HepG2 (cell line): ENCODE results near the gene NXN.

Experiments
- CREB1 ChIP-seq, 2 experiments: fragments of 450-650 bp in 1 of 2; IDR thresholded peaks; 2 replicates each; pipeline ENCODE4 v1.6.1; 2016 to 2017; ENCODE audit warnings: control low read depth in 1 of 2, mild to moderate bottlenecking in 1 of 2, missing compliant biosample characterization in 1 of 2, missing genetic modification characterization in 1 of 2
- CTCF ChIP-seq: sonication (generic); formaldehyde crosslinking; IDR thresholded peaks from 2 replicates; pipeline ENCODE4 v1.5.0; 2020; ENCODE audit warnings: mild to moderate bottlenecking, missing genetic modification reagents, moderate library complexity
- ELF1 ChIP-seq: sonication (generic); formaldehyde crosslinking; IDR thresholded peaks from 2 replicates; pipeline ENCODE4 v1.4.0; 2020; ENCODE audit warnings: missing genetic modification reagents
- MEF2D ChIP-seq: sonication (generic); formaldehyde crosslinking; IDR thresholded peaks from 2 replicates; pipeline ENCODE4 v1.5.1; 2020; ENCODE audit warnings: mild to moderate bottlenecking, missing genetic modification reagents
- RBM39 ChIP-seq: fragments of 200-400 bp; formaldehyde crosslinking; IDR thresholded peaks from one replicate; pipeline ENCODE4 v1.6.1; 2018; ENCODE audit warnings: antibody characterized with exemption, mild to moderate bottlenecking, low read depth, low read length; ENCODE audit not compliant: poor library complexity, severe bottlenecking
- RXRA ChIP-seq: sonication (generic); formaldehyde crosslinking; IDR thresholded peaks from 2 replicates; pipeline ENCODE4 v1.5.1; 2020; ENCODE audit warnings: missing genetic modification reagents
- ZBTB7A ChIP-seq: sonication (generic); formaldehyde crosslinking; IDR thresholded peaks from 2 replicates; pipeline ENCODE4 v1.8.0; 2022; ENCODE audit warnings: mild to moderate bottlenecking, missing genetic modification reagents

GRCh38 chr17:856149-856548, 123.4 kb downstream of the NXN start:
- no peak for TF ChIP-seq CTCF
- TF ChIP-seq MEF2D (CRISPR knock-in tag), result no peak
- TF ChIP-seq RBM39, result no peak
- no peak for TF ChIP-seq ZBTB7A (CRISPR knock-in tag)
- no peak for TF ChIP-seq CREB1 (IDR thresholded peaks at IDR 0.05)
- no peak for TF ChIP-seq CREB1 (CRISPR knock-in tag; IDR thresholded peaks at IDR 0.05)
- no peak for TF ChIP-seq ELF1 (CRISPR knock-in tag)
- no peak for TF ChIP-seq RXRA (CRISPR knock-in tag)
